ENCODE results near the gene SSR4.

SSR4 gene

GRCh38 chrX:153799326-153799725, 4.9 kb downstream of the SSR4 start:
- H3K4me3 ChIP-seq (ENCODE audit: low read depth, low read length), result no peak overlapping the region
- DNase-seq (ENCODE audit: low read depth), result no peak
- TF ChIP-seq CTCF (IDR thresholded peaks at IDR 0.05; ENCODE audit: low read depth, low read length) (no peak), POLR2A (IDR thresholded peaks at IDR 0.05; ENCODE audit: extremely low read depth, insufficient read length) (no peak), MAX (IDR thresholded peaks at IDR 0.05; ENCODE audit: low read depth, low read length) (no peak), MYC (IDR thresholded peaks at IDR 0.05; ENCODE audit: low read depth, low read length) (no peak)

- no peak overlapping the region for H3K4me3 ChIP-seq (ENCODE audit: low read depth, low read length)
- TF ChIP-seq MYC (IDR thresholded peaks at IDR 0.05; ENCODE audit: low read depth, low read length) (no peak), POLR2A (IDR thresholded peaks at IDR 0.05; ENCODE audit: extremely low read depth, insufficient read length) (no peak), CTCF (IDR thresholded peaks at IDR 0.05; ENCODE audit: low read depth, low read length) (no peak), MAX (IDR thresholded peaks at IDR 0.05; ENCODE audit: low read depth, low read length) (no peak)
- no peak for DNase-seq (ENCODE audit: low read depth)
Observed at GRCh38 chrX:153800177-153800722, 5.8 kb downstream of the SSR4 start.

GRCh38 chrX:153800746-153801145, 6.3 kb downstream of the SSR4 start:
- no peak for DNase-seq (ENCODE audit: low read depth)
- no peak overlapping the region for H3K4me3 ChIP-seq (ENCODE audit: low read depth, low read length)
- TF ChIP-seq CTCF (IDR thresholded peaks at IDR 0.05; ENCODE audit: low read depth, low read length) (no peak), MYC (IDR thresholded peaks at IDR 0.05; ENCODE audit: low read depth, low read length) (no peak), MAX (IDR thresholded peaks at IDR 0.05; ENCODE audit: low read depth, low read length) (no peak), POLR2A (IDR thresholded peaks at IDR 0.05; ENCODE audit: extremely low read depth, insufficient read length) (no peak)

GRCh38 chrX:153801669-153802068, 7.2 kb downstream of the SSR4 start:
- no peak for DNase-seq (ENCODE audit: low read depth)
- TF ChIP-seq POLR2A (IDR thresholded peaks at IDR 0.05; ENCODE audit: extremely low read depth, insufficient read length) (no peak), MAX (IDR thresholded peaks at IDR 0.05; ENCODE audit: low read depth, low read length) (no peak), MYC (IDR thresholded peaks at IDR 0.05; ENCODE audit: low read depth, low read length) (no peak), CTCF (IDR thresholded peaks at IDR 0.05; ENCODE audit: low read depth, low read length) (no peak)
- H3K4me3 ChIP-seq (ENCODE audit: low read depth, low read length), result no peak overlapping the region

GRCh38 chrX:153802513-153803045, 8.1 kb downstream of the SSR4 start:
- TF ChIP-seq CTCF (IDR thresholded peaks at IDR 0.05; ENCODE audit: low read depth, low read length) (no peak), MAX (IDR thresholded peaks at IDR 0.05; ENCODE audit: low read depth, low read length) (no peak), POLR2A (IDR thresholded peaks at IDR 0.05; ENCODE audit: extremely low read depth, insufficient read length) (no peak), MYC (IDR thresholded peaks at IDR 0.05; ENCODE audit: low read depth, low read length) (no peak)

More at GRCh38 chrX:153802513-153803045, 8.1 kb downstream of the SSR4 start:
- H3K4me3 ChIP-seq (ENCODE audit: low read depth, low read length), result no peak overlapping the region
- no peak for DNase-seq (ENCODE audit: low read depth)
